Breast epithelium (tissue), 4 donors: ENCODE data around the gene OSBPL10. TPM values are rescaled to one million over a fixed set of nuclear protein-coding genes. Genes with fewer than 3 reads are reported as not detected.
A peak's percentile ranks its signal among the peaks of the same experiment; 100 is the strongest.
"Not testable (repeated sequence)": the region's sequence is repeated elsewhere in the genome, so short reads cannot be mapped to it uniquely, and the experiment has no call there.

Source experiments
- DNase-seq, 2 donors: peaks; one replicate each; pipeline ENCODE4 v3.0.0-alpha.2; 2019; ENCODE audit warnings: low spot score in 2 of 2
- H3K27ac ChIP-seq, 2 donors: fragments of 200-600 bp; sonication (generic) in 1 of 2; one replicate each; pipeline ENCODE4 v1.5.1; 2016 to 2019; ENCODE audit warnings: mild to moderate bottlenecking in 1 of 2
- H3K27me3 ChIP-seq, 2 donors: fragments of 200-600 bp; sonication (generic) in 1 of 2; one replicate each; pipeline versions ENCODE4 v1.5.1 to v1.6.0; 2017 to 2019; ENCODE audit warnings: control low read depth in 1 of 2, mild to moderate bottlenecking in 1 of 2
- H3K36me3 ChIP-seq: fragments of 200-600 bp; one replicate; pipeline ENCODE4 v1.5.1; 2019
- H3K4me1 ChIP-seq, 2 donors: fragments of 200-600 bp; sonication (generic); one replicate each; pipeline ENCODE4 v1.5.1; 2016 to 2019; ENCODE audit warnings: control low read depth in 1 of 2
- H3K4me3 ChIP-seq, 3 donors: fragments of 200-600 bp; sonication (generic); 1 replicate in 2 of 3; 2 replicates in 1 of 3; pipeline ENCODE4 v1.5.1; 2016 to 2019; ENCODE audit warnings: mild to moderate bottlenecking in 3 of 3, moderate library complexity in 2 of 3
- H3K9me3 ChIP-seq, 2 donors: fragments of 200-600 bp; sonication (generic) in 1 of 2; one replicate each; pipeline ENCODE4 v1.5.1; 2016 to 2019; ENCODE audit warnings: control low read depth in 1 of 2
- CTCF ChIP-seq, 3 donors: fragments of 450-650 bp; IDR thresholded peaks; one replicate each; pipeline ENCODE4 v1.5.1; 2016 to 2017; ENCODE audit warnings: antibody characterized with exemption in 3 of 3, mild to moderate bottlenecking in 3 of 3, moderate library complexity in 3 of 3
- POLR2A ChIP-seq: fragments of 450-650 bp; IDR thresholded peaks from one replicate; pipeline ENCODE4 v1.6.1; 2016; ENCODE audit warnings: antibody characterized with exemption, mild to moderate bottlenecking, moderate library complexity
- POLR2AphosphoS5 ChIP-seq, 3 donors: sonication (generic); formaldehyde crosslinking; IDR thresholded peaks; one replicate each; pipeline ENCODE4 v1.6.1; 2017; ENCODE audit warnings: antibody characterized with exemption in 3 of 3
- intact Hi-C: fragments of 100-400 bp; cut with DNase I; formaldehyde crosslinking; loops from one replicate; pipeline ENCODE4 v1.15.1; 2023; ENCODE audit warnings: low total_unique reads
- total RNA-seq, 3 donors: library from RNA; depleted of rRNA; stranded (reverse); fragments of >200 nt; gene quantifications; one replicate each; pipeline ENCODE4 v1.1.0, GENCODE V29; 2016

Gene OSBPL10
- total RNA-seq, 3 donors from 2014 or later: 17.6 to 47.4 (median 26.5) TPM

GRCh38 chr3:31785286-31785685 is 195.8 kb downstream of the OSBPL10 start:
- peak overlapping the region in 1 of 2 donors; percentile 1 for H3K27ac ChIP-seq
- TF ChIP-seq POLR2AphosphoS5 (IDR thresholded peaks at IDR 0.05) (no peak), POLR2A (no peak), CTCF (IDR thresholded peaks at IDR 0.05) (no peak)
- no peak overlapping the region for H3K4me3 ChIP-seq
- no peaks in the 10 kb centered on the region for H3K9me3 ChIP-seq
- intact Hi-C loops: no loop called here
- H3K4me1 ChIP-seq: no peaks in the 10 kb centered on the region
- no peaks in the 10 kb centered on the region for H3K27me3 ChIP-seq
- H3K36me3 ChIP-seq: no peaks in the 10 kb centered on the region
- no peak for DNase-seq

- DNase-seq, H3K27ac ChIP-seq, H3K9me3 ChIP-seq, H3K4me1 ChIP-seq, H3K36me3 ChIP-seq, H3K27me3 ChIP-seq, intact Hi-C loops, H3K4me3 ChIP-seq: not testable (repeated sequence)
Measured at GRCh38 chr3:31783851-31784250, 197.2 kb downstream of the OSBPL10 start.

GRCh38 chr3:31782306-31782705 is 198.8 kb downstream of the OSBPL10 start:
- H3K27me3 ChIP-seq, H3K9me3 ChIP-seq, H3K36me3 ChIP-seq, intact Hi-C loops, H3K4me1 ChIP-seq, H3K4me3 ChIP-seq, DNase-seq, H3K27ac ChIP-seq: not testable (repeated sequence)

- no peaks in the 10 kb centered on the region for H3K4me1 ChIP-seq
- no peak for TF ChIP-seq CTCF (IDR thresholded peaks at IDR 0.05)
- no peak for TF ChIP-seq POLR2A
- TF ChIP-seq POLR2AphosphoS5 (IDR thresholded peaks at IDR 0.05): no peak
- intact Hi-C loops: no loop called here
- H3K9me3 ChIP-seq: no peaks in the 10 kb centered on the region
- no peaks in the 10 kb centered on the region for H3K36me3 ChIP-seq
- H3K27me3 ChIP-seq: no peaks in the 10 kb centered on the region
- H3K4me3 ChIP-seq: no peak overlapping the region
- no peak for DNase-seq
- H3K27ac ChIP-seq: no peak overlapping the region
Measured at GRCh38 chr3:31779514-31779913, 201.5 kb downstream of the OSBPL10 start.

GRCh38 chr3:31777887-31778286 is 203.2 kb downstream of the OSBPL10 start:
- Histone ChIP-seq H3K4me1 (no peaks in the 10 kb centered on the region), H3K27ac (no peak overlapping the region), H3K27me3 (no peaks in the 10 kb centered on the region), H3K9me3 (no peaks in the 10 kb centered on the region), H3K4me3 (no peak overlapping the region), H3K36me3 (no peaks in the 10 kb centered on the region)
- intact Hi-C loops: no loop called here
- DNase-seq: no peak
- TF ChIP-seq POLR2A (no peak), CTCF (IDR thresholded peaks at IDR 0.05) (no peak), POLR2AphosphoS5 (IDR thresholded peaks at IDR 0.05) (no peak)

GRCh38 chr3:31777092-31777491 is 204.0 kb downstream of the OSBPL10 start:
- Histone ChIP-seq H3K27me3 (no peaks in the 10 kb centered on the region), H3K36me3 (no peaks in the 10 kb centered on the region), H3K9me3 (no peaks in the 10 kb centered on the region), H3K4me1 (no peaks in the 10 kb centered on the region), H3K27ac (no peak overlapping the region), H3K4me3 (no peak overlapping the region)
- TF ChIP-seq CTCF (IDR thresholded peaks at IDR 0.05): no peak
- TF ChIP-seq POLR2A: no peak
- no peak for TF ChIP-seq POLR2AphosphoS5 (IDR thresholded peaks at IDR 0.05)
- DNase-seq: no peak
- intact Hi-C loops: no loop called here
